Stimulated activated CD4-positive, alpha-beta T cell treated with anti-CD3 and anti-CD28 coated beads, Interleukin-1b, Interleukin-23, amount 100 ng/mL, for 48 hours (primary cell): Measurements from ENCODE around the gene LEMD2.
A peak's percentile ranks its signal among the peaks of the same experiment; 100 is the strongest.

ENCODE experiments used
- DNase-seq: peaks from one replicate; pipeline ENCODE4 v3.0.0-alpha.2; 2020

LEMD2 gene

DNA sequence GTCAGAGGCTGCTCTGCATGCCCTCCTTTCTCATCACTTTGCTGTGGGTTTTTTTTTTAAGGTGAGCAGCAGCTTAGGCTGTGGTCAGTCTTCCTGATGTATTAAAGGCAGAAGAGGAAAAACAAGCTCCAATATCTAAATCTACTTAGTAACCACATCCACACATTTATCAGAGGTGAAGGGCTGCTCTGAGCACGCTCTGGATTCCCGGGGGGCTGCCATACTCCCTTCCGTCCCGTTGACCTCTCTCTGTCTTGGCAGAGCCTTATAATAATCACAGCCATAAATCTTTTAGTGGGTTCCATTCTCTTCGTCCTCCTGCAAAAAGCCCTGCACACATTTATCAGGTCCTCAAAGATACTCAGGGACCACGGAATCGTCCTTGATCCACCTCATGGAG, 2.7 kb upstream of the LEMD2 start:
- DNase-seq, result no peak

DNA sequence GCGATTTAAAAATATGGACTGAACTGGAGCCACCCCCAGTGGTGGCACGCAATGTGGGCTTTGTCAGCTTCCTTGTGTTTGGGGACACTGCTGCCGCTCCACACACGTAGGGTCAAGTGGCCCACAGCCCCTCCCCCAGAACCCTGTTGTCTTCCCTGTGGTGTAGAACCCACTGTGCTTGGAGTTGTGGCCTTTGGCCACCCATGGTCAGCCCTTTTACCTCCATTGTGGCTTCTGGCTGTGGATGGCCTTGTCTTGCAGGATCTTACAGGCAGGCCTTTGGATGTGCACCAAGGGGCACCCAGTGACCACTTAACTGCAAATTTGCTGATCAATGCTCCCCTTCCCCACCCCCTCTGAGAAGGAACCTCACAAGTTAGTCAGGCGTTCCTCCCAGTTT, 2.0 kb upstream of the LEMD2 start:
- no peak for DNase-seq

DNA sequence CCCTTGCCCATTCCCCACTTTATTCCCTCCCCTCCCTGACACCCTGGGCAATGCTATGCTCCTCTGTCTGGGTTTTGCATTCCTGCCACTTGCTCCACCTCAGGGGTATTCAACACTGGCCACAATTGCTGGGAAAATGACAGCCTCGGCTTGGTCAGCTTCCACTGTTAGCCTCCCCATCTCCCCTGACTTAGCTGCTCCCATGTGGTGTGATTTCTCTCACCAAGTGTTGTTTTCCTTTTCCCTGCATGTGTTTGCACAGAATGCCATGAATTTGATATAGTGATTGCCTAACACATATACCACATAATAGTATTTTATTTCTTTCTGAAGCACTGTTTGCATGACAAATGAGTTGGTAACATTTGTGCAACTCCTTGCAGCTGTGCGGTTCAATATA, 1.4 kb upstream of the LEMD2 start:
- no peak for DNase-seq

DNA sequence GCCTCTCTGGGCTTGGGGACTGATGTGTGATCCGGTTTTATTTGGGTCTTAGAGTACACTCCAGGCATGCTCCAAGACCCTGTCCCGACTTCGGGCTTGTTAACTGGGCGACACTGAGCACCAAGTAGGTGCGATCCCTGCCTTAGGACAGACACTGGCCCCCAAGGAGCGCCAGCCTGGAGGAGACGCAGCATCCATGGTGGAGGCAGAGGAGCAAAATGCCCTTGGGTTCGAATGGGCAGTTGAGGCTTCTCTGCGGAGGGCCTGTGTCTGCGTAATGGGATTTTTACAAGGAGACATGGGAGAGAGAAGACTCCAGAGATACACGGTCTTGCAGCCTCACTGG, 593 bp upstream of the LEMD2 start:
- DNase-seq, result no peak

DNA sequence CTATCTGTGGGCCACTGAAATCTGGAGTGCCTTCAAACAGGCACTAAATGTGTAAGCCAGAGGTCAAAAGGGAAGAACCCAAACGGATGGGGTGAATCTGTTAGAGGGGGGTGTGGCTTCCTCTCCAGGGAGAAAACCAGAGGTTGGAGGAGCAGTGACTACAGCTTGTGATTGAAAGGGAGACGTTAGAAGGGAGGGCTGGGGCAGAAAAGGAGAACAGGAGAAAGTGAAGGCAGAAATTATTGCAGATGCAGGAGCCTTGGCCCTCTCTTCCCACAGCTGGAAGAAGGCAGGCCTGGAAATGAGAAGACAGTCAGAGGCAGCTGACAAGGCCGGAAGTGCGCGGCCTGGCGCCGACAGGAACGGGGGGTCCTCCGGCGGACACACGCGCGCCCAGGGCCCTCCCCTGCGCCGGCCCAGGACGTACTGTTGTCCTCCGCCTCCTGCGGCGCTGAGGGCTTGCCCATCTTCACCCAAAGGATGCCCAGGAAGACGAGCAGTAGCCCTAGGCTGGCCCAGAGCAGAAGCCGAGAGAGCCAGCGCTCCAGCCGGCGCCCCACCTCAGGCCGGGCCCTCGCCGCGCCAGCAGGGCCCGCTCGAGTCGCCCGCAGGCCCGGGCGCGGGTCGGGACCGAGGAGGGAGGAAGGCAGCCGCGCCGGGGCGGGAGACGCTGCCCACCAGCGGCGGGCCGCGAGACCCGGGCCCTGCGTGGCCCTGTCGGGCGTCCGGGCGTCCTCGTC, 806 bp downstream of the LEMD2 start:
- peak; percentile 49 for DNase-seq

DNA sequence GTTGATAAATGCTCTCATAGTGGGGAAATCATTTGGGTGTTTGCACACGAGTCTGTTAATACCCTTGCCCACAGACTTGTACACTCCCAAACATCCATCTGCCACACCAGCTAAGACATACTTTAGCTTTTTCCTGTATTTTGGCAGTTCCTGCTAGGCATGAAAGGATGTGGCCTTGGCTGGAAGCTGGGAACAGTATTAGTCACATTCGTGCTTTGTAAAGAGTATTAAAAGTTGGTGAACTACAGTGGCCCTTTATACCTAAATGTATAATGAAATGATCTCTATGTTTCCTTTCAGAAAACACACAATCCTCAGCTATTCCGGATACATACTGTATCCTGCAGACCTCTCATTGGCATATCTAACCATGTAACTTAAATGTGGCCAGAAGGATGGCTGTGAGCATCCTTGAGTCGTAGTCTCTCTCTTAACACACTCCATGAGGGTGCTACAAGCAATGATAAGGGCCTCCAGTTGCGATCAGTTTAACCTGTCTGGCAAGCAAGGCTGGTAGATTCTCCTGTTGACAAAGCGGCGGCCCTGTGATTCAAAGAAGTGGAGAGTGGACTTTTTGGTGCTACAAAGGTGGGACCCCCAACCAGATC, 1.5 kb downstream of the LEMD2 start:
- DNase-seq, result no peak

DNA sequence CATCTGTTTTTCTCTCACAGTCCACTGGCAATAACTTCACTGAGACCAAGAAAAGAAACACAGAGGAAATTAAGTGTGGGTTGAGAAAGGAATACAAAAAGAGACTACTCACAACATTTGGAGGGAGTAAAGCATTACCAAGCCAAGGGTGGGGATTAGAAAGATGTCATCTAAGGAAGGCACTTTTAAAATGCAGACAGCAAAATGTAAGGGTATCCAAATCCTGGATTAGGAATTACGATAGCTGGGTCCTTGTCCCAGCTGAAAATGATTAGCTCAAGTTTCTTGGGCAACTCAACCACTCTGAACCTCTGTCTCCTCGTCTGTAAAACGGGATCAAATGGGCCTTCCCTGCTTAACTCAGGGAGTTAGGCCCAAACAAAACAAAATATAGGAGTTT, 2.2 kb downstream of the LEMD2 start:
- DNase-seq, result no peak

DNA sequence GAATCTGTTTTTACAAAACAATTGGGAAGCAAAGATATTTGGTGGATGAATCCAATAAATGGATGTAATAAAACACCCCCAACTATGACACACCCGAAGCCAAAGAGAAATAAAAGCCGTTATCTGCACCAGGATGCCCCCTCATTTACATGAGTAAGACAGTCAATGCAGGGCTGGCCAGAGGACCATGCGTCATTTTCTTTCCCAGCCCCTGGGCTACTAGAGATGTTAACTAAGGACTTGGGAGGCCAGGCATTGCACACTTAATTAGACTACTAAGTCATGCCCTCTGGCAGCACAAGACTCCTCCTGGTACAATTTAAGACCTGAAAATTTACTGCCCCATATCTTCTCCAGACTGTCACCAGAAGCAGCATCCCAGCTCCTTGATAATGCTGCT, 3.2 kb downstream of the LEMD2 start:
- DNase-seq, result no peak

DNA sequence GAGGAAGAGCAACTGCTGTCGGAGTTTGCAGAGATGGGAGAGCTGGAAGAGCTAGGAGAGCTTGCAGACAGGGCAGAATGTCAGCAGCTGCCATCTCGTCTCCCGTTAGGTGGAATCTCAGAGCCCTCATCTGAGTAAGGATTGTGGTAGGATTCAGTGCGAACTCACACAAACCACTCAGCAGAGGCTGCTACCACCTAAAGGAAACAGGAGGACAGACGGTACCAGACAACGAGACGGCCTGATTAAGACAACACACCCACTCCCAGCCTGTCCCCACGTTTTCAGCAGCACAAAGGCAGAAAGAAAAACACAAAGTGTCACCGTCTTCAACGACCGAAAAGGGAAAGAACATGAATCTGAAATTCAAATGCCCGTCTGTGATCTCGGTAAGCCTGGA, 4.1 kb downstream of the LEMD2 start:
- no peak for DNase-seq

DNA sequence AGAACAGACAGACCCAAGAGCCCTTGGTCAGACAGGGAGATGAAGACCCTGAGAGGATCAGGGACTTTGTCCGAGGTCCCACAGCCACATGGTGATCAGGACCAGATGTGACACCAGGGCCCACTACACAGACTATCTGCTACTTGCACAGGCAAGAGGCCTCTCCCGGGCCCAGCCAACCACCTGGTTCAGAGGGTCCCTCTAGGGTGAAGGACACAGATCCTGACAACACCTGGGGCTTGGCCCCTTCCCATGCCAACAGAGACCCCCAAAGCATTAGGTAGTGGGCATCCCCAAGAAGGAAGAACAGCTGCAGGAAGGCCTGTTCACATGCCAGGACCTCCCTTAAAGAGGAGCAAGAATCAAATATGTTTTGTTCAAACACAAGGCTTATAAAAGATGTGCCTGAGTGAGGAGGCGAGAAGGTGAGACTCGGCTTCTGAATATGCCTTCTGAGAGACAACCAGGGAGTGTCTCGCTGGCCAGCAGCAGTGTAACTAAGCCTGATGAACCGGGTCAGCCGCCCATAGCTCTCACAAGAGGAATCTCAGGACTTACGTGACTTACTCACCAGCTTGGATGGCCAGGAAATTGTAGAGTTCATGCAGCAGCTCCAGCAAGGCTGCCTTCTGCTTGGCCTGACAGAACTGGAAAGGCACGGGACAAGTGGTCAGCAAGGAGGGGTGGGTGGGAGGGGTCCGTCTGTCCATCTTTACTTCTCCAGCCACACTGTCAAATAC, 5.0 kb downstream of the LEMD2 start:
- no peak for DNase-seq

DNA sequence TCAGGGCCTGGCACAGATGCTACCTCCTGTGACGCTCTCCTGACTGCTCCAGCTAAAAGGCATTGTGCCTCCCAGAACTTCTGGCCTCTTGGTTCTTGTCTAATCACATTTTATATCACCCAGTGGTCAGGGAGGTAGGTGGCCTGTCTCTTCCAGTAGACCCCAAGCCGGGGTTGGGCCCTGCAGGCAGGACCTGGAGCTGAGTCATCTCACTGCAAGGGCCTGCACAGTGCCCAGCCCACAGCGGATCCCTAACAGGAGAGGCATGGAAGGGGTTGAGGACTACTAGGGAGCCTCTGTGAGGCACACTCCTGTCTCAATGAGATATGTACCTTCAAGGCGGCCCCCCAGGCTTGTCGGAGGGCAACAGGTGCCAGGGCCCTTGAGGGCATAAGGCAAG, 6.4 kb downstream of the LEMD2 start:
- DNase-seq, result no peak

DNA sequence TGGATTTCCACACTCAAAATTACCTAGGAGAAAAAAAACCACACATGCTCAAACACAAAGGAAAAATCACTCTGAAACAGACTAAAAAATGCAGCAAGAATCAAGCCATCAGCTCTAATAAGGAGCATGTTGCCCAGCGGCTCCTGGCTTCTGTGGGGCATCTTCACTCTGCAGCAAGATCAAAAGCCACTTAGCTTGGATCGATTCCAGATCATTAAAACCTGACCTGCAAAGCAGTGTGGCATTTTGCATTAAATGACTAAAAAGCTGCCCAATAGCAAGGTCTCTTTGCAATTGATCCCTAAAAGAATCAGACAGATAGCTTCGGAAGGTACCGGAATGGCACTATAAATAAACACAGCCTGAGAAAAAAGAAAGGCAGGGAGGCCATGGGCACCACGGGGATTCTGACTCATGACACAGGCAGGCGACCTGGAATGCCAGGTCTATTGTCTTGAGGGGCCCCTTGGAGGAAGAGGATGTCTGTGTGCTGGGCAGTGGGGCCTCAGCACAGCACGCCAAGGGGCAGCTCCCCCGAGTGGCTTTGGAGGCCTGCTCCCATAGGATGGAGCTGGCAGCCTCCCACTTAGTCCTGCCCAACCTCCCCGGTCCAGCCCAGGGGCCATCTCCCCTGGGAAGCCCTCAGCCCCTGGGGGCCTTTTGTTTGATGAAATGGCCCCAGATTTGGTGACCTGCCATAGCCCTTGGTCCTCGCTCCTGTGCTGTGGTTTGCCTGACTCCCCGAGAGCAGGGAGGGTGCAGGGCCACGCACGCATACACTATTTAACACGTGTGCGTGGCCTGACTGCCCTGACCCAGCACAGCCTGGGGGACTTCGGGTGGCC, 7.6 kb downstream of the LEMD2 start:
- no peak for DNase-seq

DNA sequence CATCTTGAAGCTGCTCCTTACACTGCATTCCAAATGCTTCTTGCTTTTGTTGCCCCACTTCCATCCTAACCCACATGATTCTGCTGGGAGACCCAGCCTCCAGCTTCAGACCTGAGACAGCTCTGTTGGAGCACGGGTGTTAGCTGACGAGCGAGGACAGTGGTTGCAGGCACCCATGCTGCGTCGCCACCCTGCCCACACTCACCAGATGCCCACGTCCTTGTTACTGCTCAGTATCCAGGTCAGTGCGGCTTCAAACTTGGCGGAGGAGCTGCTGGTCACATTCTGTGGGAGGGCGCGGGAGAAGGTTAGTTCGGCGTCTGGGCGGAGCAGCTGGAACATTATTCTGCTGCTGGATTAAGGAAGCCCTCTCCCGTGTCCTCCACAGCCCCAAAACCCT, 9.0 kb downstream of the LEMD2 start:
- no peak for DNase-seq

DNA sequence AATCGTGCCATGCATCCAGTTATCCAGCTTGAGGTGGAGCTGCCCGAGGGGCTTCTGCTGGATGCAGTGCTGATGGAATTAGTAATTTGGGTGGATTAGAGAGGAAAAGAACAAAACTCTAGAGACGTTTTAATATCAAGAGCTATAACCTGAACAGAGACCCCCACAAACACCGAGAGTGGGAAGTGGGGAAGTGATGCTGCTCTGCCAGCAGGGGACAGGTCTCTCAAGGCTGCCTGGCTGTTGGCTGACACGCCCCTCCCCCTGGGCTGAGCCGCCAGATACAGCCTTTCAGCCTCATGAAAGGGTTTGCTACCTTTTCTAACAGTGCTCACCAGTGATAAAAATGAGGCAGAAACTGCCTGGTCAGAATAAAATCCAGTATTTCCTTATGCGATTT, 9.6 kb downstream of the LEMD2 start:
- DNase-seq, result no peak

DNA sequence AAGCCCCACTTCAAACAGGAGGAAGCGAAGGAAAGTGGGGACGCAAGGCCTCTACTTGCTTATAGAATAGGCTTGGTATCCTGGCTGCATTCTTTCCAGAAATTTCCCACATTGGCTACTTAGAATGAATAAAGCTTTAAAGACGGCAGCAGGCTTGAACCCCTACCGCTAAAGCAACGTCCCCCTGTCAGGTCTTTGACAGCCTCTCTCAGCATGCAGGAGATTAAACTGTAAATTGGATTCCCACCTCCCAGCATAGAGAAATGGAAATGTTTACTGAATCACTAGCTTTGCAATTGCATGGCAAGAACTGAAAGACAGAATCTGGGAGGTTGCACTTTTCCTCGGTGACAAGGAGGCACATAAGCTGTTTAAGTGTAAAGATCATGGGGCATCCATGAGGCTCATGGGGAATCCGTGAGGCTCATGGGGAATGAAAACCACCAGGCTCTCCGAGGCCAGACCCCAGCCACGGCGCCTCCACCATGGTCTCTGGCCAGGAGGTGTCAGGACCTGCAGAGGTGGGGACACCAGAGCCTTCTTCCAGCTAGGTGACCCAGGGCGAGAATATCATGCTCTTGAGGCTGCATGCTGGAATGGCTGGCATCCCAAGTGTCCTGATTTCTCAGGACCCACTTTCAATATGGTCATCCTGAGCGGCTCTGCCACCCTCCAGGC, 10.3 kb downstream of the LEMD2 start:
- no peak for DNase-seq

DNA sequence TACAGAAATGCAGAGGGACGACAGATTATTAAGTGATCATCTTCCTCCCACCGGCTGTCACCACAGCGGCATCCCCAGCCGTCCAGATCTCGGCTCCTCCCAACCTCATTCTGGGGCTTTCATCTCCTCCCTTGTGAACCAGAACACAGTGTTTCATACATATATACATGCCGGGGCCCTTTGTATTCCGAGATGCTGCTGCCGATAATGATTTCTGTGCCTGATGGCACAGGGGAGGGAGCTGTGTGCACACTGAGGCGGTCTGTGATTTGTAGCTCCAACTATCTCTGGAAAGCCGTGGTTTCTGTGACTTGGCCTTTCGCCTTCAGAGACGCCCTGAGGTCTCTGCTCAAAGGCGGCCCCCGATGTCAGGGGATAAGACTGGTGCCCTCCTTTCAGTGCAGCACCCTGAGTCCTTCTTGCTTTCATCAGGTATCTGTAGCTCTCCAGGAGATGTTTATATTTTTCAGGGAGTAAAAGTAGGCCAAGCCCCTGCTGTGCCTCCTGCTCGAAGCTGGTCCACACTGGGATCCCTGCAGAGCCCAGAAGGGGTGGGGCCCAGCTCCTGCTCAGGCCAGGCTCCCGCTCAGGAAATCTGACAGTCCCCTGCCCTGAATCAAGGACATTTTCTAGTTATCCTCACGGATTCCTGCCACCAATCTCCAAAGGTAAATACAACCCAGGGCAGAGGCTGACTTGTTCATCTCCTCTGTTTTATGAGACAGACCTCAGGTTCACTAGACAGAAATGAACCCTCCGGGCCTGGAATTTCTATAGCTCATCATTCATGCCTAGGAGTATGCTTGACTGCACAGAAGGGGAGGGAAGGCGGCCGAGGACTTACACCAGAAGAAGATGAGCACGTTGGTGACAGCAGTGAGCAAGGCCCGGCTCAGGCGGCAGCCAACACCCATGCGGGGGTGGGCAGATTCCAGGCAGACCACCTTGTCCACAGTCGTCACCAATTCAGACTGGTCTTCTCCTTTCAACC, 11.2 kb downstream of the LEMD2 start:
- DNase-seq, result no peak

DNA sequence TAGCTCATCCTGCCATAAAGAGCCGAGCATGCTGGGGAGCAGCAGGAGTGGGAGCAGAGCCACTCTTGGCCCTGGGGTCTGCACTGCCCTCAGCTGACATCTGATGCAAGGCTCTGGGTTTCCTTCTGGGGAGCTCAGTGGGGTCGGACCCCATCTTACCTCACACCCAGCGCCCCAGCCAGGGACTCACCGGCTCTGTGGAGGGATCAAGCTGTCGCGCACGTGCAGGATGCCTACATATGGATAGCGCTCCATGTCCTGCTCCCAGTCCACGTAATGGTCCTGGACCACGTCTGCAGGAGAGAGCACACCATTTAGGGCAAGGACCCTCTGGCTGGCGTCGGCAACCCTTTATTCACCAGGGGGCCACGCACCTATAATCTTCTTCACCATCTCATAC, 12.2 kb downstream of the LEMD2 start:
- no peak for DNase-seq

DNA sequence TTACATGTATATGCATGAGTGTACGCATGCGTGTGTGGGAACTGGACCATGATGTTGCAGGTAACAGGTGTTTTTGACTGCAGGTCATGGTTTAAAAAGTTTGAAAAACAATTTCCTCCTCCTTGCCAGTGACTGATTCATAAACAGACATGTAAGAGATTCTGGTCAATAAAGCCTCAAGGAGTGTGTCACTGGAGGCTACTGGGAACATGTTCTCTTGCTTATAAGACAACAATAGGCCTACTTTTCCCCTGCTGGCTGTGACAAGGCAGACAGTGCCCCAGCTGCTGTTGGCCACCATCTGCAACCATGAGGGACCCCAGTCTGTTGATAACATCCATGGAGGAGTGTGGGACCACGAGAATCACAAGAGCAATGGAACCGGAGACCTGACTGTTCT, 12.7 kb downstream of the LEMD2 start:
- DNase-seq, result no peak

DNA sequence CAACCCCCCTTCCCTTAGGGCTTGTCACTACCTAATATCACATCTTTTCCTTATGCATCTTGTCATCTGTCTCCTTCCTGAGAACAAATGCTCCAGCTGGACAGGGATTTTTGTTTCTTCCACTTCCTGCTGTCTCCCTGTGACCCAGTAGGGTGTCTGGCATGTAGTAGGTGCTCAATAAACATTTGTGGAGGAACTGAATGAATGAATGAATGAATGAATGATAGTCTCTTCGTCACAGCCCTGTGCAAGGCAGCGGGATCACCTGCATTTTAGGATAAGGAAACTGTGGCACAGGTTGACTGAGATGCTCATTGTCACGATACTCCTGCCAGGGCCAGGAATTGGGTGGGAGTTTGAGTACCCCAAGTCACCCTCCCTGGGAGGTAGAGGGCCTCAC, 14.2 kb downstream of the LEMD2 start:
- DNase-seq, result no peak

DNA sequence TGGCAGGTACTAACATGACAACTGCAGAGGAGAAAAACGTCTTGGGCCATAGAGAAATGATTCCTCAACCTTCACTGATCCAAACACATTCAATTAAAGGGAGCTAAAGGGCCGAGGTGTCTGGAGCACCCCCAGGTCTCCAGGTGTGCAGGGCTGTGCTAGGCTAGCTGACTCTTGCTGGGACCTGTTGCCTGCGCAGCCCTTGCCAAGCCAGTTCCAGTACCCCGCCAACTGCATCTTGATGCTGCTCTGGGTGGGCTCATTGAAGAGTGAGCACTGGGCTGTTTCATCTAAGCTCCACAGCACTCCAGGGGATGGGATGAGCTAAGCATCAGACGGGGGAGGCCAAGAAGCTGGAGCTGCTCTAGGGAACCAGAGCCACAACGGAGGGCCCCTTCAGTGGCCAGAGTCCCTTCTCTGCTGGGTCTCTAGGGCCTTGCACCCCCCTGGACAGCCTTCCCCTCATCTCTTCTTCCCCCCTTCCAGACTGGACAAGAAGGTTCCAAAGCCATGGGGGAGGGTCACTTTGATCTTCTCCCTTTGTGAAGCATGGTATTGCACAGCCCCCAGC, 15.9 kb downstream of the LEMD2 start:
- DNase-seq, result no peak

DNA sequence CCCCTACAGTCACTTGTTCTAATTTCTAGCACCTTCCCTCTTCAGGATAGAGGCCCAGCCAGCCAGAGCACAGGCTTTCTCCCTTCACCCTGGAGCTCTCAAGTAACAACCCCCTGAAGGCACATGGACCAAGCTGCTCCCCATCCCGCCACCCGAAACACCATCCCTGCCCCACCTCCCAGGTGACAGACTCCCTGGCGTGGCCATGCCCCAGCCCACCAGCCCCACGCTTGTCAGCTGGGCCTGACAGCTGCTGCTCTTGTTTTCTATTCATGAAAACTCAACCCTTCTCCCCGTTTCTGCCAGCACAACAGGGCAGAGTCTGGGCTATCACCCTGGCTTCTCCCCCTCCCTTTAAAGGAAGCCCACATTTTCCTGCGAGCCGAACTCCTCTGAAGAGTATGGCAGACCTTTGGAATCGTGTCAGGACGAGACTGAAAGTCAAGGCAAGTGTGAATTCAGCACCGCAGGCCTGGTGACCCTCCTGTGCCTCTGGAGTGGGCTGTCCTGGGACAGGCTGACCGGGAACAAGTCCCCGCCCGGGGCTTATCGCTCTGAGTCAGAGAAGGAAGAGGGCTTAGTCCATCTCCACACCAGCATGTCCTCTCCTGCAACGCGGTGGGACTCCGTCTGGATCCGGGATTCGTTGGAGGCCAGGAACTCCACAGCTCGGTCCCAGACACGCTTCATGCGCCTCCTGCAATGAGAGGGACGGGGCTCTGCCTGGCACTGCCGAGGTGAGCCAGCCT, 16.7 kb downstream of the LEMD2 start:
- DNase-seq, result no peak
